DMS114 treated with DMSO at 0.1 percent for 48 hours (cell line): ENCODE measurements around the gene SLCO1A2.
"Not testable (repeated sequence)": the region's sequence is repeated elsewhere in the genome, so short reads cannot be mapped to it uniquely, and the experiment has no call there.

ENCODE experiments used
- DNase-seq: peaks from one replicate; lab custom pipeline; 2025; ENCODE audit not compliant: unreplicated experiment; lab: John Stamatoyannopoulos, UW

Gene SLCO1A2, protein sequence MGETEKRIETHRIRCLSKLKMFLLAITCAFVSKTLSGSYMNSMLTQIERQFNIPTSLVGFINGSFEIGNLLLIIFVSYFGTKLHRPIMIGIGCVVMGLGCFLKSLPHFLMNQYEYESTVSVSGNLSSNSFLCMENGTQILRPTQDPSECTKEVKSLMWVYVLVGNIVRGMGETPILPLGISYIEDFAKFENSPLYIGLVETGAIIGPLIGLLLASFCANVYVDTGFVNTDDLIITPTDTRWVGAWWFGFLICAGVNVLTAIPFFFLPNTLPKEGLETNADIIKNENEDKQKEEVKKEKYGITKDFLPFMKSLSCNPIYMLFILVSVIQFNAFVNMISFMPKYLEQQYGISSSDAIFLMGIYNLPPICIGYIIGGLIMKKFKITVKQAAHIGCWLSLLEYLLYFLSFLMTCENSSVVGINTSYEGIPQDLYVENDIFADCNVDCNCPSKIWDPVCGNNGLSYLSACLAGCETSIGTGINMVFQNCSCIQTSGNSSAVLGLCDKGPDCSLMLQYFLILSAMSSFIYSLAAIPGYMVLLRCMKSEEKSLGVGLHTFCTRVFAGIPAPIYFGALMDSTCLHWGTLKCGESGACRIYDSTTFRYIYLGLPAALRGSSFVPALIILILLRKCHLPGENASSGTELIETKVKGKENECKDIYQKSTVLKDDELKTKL

DNA sequence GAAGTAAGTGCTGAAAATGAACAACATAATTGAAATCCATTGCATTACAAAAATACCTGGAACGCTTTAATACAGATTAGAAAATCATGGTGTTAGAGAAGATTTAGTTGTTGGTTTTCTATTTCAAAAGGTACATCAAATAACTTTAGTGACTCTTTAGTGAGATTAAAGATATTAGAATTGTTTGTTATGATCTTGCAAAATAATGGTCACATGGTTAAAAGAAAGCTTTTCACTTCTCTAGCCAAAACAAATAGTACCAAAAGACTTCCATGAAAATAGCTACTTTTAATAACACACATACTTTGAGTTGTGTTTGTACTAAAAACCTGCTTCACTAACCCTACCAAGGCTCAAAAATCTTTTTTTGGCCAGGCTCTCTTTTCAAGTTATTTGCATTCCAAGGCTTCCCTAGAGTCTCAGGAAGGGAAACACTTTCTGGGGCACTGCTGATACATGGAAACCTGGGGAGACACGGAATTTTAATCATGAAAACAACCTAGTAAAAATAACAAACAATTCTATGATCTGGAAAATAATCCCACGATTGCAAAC, at the start of gene SLCO1A2:
Gene SLCO1A2 (minus strand): TSS at position 147 of the 555 bp plus-strand sequence. CDS start 270 bp downstream, outside the sequence.
- no peak for DNase-seq

DNA sequence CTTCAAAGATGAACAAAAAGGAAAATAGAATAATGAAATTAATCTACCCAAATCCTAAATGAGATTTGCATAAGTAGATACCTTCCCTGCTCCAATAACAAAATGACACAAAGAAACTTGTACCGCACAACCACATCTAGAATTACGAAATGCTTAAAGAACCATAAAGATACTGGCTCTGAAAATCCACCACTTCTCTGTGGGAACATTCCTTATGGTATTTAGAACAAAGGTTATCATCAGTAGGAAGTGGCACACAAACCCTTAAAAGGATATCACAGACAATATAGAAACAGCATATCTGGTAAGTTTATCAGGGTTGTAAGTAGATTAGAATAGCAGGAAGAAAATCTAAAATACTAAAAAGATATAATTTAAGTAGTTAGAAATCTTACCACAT, 49.5 kb upstream of the SLCO1A2 start:
- DNase-seq: no peak

DNA sequence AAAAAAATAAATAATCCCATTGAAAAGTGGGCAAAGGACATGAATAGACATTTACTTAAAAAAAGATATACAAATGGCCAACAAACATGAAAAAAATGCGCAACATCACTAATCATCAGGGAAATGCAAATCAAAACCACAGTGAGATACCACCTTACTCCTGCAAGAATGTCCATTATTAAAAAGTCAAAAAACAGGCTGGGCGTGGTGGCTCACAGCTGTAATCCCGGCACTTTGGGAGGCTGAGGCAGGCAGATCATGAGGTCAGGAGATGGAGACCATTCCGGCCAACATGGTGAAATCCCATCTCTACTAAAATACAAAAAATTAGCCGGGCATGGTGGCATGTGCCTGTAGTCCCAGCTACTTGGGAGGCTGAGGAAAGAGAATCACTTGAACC, 46.6 kb upstream of the SLCO1A2 start:
- not testable (repeated sequence) for DNase-seq

DNA sequence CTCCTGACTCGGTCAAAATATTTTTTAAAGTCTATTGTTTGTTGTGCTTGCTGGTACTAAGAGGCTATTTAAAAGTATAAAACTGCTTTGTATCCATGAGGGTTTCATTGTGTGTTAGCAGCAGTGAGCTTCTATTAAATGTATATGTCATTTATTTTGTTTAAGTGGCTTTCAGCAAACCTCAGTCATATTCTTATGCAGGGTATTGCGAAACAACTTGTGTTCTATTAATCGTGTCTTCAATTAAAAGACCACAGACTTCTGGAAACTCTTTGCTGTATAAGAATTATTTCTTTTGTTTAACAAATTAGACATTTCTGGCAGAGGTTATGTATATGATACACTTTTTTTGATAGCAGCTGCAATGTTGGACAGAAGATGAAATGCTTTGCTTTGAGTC, 44.5 kb upstream of the SLCO1A2 start:
- no peak for DNase-seq

DNA sequence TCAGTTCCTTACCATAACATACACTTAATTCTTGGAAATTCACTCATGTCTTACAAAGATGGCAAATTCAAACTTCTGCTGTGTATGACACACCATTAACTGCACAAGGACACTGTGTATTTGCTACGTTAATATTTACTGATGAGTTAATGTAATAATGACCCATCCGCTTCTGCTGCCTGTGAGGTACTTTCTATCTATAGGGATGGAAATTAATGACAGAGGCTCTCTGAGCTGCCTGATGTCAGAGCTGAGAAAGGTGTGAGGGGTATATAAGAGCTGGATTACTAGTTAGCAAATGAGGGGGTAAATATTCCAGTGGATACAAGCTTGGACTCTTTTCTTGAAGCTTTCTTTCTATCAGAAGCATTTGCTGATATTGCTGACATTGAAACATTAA, 37.9 kb upstream of the SLCO1A2 start, which contains the start of gene IAPP:
Gene IAPP (plus strand): TSS at position 301 of the 400 bp plus-strand sequence. CDS start 450 bp downstream, outside the sequence.
- no peak for DNase-seq

DNA sequence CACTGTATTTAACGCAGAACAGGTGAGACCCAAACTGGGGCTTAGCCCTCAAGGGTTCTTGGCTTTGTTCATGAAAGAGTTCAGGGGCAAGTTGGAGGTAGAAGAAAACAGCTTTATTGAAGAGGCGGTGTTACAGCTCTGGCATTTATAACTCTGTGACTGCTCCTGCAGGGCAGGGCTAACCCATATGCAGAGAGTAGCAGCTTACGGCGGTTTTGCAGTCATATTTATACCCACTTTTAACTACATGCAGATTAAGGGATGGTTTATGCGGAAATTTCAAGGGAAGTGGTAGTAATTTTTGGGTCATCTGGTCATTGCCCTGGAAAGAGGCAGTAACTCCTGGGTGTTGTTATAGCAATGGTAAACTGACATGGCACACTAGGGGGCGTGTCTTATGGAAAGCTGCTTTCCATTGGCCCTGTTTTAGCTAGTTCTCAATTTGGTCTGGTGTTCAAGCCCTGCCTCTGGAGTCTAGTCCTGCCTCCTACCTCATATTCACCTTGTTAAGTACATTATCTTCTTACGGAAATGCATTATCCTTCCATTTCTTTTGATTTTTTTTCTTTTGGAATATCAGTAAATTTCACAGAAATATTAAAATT, 36.2 kb upstream of the SLCO1A2 start:
- DNase-seq: no peak

DNA sequence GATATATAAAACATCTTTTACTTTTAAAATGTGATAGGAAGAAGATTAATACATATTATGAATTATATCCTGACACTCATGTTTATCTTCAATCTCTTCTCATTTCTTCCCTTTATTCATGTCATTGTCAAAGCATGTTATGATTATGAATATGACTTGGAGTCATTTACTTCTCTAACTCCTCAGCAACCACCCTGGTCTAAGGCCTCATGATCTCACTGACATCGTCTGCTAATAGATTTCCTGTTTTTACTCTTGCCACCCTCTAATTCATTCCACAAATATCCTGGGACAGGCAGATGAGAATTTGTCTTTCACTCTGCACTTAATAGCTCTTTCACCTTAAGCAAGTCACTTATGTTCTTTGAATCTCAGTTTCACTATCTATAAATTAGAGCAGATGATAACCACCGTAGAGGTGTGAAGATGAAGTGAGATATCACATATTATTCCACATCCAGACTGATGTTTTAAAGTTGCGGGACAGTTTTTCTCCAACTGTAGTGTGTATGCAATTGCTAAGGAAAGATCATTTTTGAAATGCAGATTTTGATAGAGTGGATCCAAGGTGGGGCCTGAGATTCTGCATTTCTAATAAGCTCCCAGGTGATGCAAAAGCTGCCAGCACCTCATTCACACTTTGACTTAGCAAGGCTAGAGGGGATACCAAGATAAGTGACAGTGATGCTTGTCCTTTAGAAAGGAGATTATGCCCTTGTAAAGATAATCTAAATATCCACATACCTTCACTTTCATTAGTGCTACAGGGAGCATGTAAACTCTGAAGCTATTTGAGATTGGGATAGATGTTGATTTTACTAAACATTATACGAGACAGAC, 34.6 kb upstream of the SLCO1A2 start:
- DNase-seq: no peak

DNA sequence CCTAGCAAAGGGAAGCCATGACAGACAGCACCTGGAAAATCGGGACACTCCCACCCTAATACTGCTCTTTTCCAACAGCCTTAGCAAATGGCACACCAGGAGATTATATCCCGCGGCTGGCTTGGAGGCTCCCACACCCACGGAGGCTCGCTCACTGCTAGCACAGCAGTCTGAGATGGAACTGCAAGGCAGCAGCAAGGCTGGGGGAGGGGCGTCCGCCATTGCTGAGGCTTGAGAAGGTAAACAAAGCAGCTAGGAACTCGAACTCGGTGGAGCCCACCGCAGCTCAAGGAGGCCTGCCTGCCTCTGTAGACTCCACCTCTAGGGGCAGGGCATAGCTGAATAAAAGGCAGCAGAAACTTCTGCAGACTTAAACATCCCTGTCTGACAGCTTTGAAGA, 25.9 kb upstream of the SLCO1A2 start:
- not testable (repeated sequence) for DNase-seq

DNA sequence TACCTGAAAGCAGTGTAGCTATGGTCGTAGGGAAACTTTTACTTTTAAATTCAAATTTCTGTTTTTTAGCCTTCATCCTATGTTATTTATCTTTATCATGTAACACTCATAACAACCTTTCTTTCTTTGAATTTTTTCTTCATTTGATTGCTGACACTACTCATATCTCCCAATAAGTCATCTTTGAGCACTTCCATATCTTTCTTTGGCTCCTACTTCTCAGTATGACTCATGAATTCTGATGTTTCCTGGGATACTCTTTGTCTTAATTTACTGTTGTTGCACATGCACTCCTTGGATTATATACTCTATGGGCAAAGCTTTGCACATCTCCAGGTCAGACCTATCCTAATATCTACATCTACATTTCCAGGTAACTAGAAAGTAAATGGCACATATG, 19.9 kb upstream of the SLCO1A2 start:
- DNase-seq: no peak

DNA sequence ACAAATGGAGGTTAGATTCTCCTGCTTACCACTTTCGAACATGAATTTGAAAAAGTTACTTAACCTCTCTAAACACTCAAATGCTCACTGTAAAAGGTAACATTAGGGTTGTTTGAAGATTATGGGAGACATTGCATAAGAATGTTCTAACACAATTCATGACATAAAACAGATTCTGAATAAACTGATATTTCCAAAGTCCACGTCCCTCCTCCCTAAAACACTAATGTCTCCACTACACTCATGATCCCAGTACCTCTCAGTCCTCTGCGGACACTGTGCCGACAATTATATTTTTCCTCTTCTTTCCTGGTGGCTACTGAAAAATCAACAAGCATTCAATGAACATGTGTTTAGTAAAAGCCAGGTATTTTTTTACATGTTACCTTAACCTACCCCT, 19.2 kb upstream of the SLCO1A2 start:
- DNase-seq: no peak

DNA sequence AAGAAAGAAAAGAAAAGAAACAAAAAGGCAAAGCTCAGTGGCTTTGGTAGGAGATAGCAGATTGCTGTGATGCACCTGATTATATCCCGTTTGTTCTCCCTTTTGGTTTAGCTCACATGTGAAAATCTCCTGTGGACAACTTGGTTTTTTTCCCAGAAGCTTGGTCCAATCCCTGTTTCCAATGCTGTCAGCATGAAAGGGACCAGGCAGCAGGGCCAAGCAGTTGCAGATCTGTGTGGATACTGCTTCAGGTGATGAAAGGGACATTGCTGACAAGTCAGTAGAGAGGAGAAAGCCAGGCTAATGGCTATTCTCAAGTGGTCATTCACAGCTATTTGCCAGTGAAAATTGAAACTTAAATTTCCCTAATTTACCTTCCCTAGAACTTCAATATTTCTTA, 18.8 kb upstream of the SLCO1A2 start:
- DNase-seq: no peak

DNA sequence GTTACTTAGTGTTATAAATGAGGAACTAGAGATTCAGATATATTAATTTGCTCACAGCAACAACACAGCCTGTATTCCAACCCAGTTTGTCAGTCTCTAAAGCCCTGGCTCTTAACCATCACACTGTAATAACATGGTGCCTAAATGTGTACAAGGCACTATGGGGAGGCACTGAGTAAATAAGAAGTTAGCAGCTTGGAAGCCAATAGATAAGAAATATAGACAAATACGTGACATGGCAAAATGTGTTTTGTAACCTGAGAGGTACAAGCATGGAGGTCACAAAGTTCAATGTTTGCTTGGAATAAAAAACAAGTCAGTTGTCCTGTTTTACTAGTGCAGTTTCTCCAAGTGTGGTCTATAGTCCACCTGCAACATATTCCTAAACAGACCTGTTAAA, 16.3 kb upstream of the SLCO1A2 start:
- DNase-seq: no peak

DNA sequence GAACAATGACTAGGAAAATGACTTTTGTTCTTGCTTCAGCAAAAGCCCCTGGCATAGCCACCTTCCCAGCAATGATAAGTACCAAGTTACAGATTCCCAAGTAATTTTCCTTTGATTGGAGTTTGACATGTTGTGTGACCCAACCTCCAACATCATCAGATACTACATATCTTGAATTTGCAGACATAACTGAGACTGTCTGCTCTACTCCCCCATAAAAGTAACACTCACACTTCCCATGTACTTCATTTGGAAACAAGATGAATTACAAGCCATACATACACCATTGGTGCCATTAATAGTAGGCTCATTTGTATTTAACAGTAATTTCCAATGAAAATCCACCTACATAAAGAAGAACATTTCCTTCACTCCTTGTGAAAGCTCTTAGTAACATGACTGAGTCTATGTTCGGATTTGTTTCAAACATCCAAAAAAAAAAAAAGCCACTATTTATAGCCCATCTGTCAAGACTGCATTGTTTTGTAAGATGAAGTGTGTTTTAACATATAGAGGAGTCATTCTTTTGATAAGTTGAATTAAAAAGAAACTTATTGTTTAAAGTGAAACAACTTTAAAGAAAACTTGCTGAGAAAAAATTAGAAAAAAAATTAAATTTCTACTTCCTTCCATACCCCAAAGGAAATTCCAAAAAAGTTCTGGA, 12.0 kb upstream of the SLCO1A2 start:
- no peak for DNase-seq

DNA sequence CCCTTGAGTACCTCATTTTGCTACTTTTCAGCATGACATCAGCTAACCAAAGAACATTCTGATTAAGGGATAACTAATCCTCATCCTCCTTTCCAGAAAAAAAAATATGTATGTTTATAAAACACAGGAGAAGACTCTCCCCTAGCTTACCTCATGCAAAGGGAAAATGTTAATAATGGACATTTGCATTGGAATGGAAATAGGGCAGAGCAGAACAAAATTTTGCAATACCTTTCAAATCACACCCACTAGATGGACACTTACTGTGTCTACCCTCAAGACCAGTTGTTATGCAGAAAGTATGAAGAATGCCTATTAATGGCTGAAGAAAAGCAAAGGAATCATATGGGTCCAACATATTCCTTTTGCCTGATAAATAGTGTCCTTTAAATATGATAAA, 8.9 kb upstream of the SLCO1A2 start:
- no peak for DNase-seq

DNA sequence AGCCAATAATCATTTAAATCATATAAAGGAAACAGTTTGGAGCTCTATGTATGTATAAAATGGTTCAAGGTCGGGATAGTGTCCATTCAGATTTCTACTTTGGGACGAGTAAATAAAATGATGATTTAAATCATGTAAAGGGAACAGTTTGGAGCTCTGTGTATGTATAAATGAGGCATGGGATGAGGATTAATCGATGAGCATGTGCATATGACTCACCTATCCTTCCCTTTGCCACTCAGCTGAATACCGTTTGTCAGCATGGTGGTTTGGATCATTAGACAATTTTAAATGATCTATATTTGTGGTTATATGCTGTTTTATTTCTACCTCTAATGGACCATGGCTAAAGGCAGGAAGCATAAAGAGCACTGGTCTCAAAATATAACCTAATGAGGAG, 7.1 kb upstream of the SLCO1A2 start:
- no peak for DNase-seq

DNA sequence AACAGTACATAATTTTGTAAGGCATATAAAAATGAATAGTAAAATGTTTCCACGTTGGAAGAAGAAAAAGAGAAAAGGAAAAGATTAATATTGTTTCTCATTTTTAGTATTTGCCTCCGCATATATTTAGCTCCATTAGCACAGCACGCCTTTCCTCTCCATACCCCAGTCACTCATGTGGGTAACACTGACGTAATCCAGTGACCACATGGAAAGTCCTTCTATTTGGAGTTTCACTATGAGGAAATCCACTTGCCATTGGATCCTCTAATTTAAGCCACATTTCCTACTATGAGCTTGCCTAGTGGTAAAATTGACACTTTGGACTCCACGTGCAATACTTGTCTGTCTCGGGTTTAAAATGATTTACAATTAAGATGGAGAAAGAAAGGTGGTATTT, 5.7 kb upstream of the SLCO1A2 start:
- DNase-seq: no peak

DNA sequence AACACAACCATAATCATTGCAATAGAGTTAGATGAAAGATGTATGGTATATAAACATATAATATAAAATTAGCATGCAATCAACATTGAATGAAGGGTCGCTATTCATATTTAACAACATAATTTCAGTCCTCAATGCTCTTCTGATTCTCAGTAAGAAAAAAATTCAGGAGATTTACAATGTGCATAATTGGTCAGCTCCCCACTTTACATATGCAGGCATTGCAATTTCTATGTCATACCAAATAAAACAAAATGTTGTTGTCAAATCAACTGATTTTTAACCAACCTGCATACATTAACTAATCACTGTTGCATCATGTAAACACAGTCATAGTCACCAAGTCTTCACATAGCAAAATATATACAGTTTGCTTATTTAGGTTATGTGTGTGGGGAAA, 5.2 kb upstream of the SLCO1A2 start:
- no peak for DNase-seq

DNA sequence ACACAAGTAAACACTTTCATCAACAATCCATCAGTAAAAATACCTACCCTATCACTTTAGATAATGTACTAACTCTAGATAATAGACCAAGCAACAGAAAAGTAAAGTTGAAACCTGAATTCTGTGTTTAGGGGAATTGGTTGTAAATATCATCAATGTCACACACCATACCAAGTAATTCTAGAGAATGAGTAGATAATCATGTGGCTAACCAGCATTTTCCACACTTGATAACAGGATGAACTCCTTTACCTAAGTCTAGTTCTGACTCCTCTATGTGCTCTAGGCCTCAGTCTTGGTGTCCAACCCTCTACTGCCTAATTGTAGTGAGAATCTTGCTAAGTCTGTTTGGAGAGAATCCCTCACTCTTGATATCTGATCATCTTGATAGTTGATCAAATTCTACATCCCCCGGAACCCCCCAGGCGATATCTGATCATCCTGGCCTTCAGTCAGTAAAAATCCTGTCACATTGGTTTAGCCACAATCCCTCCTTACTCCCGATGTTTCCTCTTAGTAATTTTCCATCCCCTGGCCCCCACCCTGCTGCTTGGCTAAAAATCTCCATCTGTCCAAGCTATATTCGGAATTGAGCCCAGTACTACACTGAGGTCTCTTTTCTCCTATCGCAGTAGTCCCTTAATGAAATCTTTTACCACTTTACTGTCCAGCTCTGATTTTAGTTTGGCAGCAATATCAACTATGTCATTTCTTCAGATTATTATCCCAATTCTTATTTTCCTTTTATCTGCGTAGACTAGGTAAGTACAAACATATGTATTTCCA, 3.4 kb upstream of the SLCO1A2 start:
- DNase-seq: no peak

DNA sequence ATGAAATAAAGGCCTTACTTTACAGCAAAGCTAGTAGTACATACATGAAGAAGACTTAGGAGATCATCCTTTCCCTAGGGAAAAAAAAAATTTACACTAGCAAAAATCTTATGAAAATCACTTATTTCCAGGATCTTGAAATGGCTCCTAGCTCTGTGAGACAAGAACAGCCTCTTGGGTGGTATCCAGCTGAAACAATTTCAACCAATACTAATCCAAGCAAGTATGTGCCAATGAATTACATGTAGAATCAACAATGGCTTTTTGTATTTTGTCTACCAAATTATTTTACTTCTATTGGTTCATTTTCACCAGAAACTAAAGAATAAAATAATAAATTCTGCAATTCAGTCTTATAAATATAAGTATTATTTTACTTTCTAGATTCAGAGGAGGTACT, 2.7 kb upstream of the SLCO1A2 start:
- DNase-seq: no peak

DNA sequence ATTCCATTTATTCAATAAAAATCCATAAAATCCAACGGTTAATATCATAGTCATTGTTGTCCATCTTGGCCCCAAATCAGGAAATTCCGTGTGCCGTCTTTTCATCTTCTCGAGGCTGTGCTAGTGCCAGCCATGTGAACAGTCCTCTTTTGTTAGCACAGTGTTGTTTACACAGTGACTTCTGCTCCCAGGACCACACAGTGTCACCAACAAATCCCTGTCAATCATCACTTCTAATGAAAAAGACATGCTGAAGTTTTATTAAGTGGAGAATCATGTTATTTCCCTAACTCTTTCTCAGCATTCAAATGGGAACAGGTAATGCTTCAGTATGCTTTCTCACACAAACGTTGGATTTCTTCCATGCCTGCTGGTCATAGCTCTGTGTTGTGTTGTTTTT, 1.9 kb upstream of the SLCO1A2 start:
- DNase-seq: no peak
